DMS 273 (cell line): Measurements from ENCODE around the gene SLC7A4.
"Not testable (repeated sequence)": the region's sequence is repeated elsewhere in the genome, so short reads cannot be mapped to it uniquely, and the experiment has no call there.

Experiments
- DNase-seq: peaks from one replicate; lab custom pipeline; 2025; ENCODE audit not compliant: unreplicated experiment; lab: John Stamatoyannopoulos, UW

SLC7A4 gene

GRCh38 chr22:21032037-21032867 lies at the start of gene SLC7A4:
TSS of gene SLC7A4 (minus strand) at chr22:21032561. CDS start at chr22:21031812, 749 bp downstream.
- DNase-seq: no peak

- no peak for DNase-seq
These were observed 48.2 kb upstream of the SLC7A4 start for GRCh38 chr22:21080435-21081137.

- DNase-seq: no peak
These were observed 47.1 kb upstream of the SLC7A4 start for GRCh38 chr22:21079493-21079892.

- DNase-seq: no peak
These were observed 46.6 kb upstream of the SLC7A4 start for GRCh38 chr22:21078916-21079315.

- DNase-seq: no peak
These were observed 45.6 kb upstream of the SLC7A4 start for GRCh38 chr22:21077884-21078508.

GRCh38 chr22:21076912-21077625 lies 44.7 kb upstream of the SLC7A4 start:
- no peak for DNase-seq

GRCh38 chr22:21075516-21076138 lies 43.3 kb upstream of the SLC7A4 start:
- no peak for DNase-seq

- DNase-seq: no peak
These were observed 41.8 kb upstream of the SLC7A4 start for GRCh38 chr22:21074102-21074715.

- no peak for DNase-seq
These were observed 41.1 kb upstream of the SLC7A4 start for GRCh38 chr22:21073482-21073881.

- DNase-seq: no peak
These were observed 40.7 kb upstream of the SLC7A4 start for GRCh38 chr22:21073023-21073422.

- not testable (repeated sequence) for DNase-seq
These were observed 39.4 kb upstream of the SLC7A4 start for GRCh38 chr22:21071796-21072195.

- DNase-seq: no peak
These were observed 38.6 kb upstream of the SLC7A4 start for GRCh38 chr22:21070690-21071615.

GRCh38 chr22:21069375-21069774 lies 37.0 kb upstream of the SLC7A4 start:
- DNase-seq: no peak

- no peak for DNase-seq
These were observed 36.4 kb upstream of the SLC7A4 start for GRCh38 chr22:21068681-21069276.

GRCh38 chr22:21067901-21068680 lies 35.7 kb upstream of the SLC7A4 start:
- DNase-seq: no peak

GRCh38 chr22:21067075-21067900 lies 34.9 kb upstream of the SLC7A4 start:
- no peak for DNase-seq
